HG02678 (cell line): ENCODE measurements around the gene SLC35B1.

Experiments used
- ATAC-seq: cut with Tn5 transposase; IDR thresholded peaks from one replicate; pipeline ENCODE4 v1.9.1; 2021; ENCODE audit warnings: mild to moderate bottlenecking, moderate library complexity; ENCODE audit not compliant: unreplicated experiment

The SLC35B1 gene

DNA sequence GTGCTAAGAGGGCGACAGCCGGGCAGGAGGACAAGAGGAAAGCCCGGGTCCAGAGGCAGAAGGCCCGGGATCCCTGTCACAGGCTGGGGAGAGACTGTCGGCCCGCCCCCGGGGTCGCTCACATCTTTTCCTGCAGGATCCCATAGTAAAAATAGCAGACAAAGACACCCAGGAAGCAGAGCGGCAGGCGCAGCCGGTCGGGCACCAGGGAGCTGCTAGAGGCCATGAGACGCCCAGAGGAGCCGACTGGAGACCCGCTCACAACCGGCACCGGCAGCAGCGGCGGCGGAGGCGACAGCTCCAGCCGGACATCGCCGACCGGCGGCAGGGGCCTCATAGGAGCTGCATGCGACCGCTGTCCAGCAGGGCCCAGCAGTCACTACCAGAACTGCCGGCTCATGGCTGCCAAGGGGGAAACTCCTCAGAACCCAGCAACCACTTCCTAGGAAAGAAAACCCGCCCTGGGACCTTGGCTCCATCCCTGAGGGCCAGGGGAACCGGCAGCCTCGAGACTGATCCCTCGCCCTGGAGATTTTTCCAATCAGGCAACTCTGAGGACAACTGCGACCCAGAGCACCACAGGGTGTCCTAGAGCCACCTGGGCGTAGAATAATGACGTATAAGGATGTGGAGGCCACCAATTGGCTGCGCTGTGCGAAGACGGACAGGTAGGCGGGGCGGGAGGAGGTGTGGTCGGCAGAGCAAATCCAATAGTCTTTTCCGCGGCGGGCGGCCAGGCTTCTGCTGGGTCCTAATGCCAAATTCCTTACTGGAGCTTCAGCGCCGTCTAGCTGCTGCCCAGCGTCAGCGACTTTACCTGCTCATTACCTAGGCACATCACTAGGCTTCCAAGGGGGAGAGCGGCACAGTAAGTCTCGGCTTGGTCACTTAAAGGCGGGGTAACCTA is at the start of gene SLC35B1:
Gene SLC35B1, minus strand, starts transcription at position 357 of the 907 bp plus-strand sequence. Its CDS starts 131 bp downstream, at position 226.
- peak; percentile 96 for ATAC-seq

DNA sequence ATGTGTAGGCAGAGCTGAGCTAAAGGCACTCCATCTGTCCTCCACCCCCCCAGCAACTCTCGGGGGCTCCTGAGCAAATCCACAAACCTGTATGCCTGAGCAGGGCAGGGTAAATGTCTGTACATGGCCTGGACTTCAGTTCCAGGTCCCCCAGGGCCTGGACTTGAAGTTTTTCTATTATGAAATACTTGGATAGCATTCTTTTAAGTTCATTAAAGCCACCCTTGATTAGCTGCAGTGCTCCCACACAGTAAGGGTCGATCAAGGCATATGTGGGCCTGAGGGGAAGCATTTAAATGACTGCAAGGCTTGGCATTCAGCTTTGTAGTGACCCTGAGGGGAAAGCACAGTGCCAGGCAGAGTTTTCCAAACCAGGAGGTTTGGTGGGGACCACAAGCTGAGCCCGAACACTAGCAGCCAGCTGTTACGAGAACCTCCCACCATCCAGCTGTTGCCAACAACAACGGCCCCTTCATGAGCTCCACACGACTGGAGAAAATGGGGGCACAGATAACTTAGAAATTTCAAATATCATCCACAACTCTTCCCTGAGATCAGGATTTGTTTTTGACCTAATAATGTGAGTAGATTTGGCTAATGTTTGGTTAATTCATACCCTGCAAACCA is 49.5 kb upstream of the SLC35B1 start:
- ATAC-seq: no peak

DNA sequence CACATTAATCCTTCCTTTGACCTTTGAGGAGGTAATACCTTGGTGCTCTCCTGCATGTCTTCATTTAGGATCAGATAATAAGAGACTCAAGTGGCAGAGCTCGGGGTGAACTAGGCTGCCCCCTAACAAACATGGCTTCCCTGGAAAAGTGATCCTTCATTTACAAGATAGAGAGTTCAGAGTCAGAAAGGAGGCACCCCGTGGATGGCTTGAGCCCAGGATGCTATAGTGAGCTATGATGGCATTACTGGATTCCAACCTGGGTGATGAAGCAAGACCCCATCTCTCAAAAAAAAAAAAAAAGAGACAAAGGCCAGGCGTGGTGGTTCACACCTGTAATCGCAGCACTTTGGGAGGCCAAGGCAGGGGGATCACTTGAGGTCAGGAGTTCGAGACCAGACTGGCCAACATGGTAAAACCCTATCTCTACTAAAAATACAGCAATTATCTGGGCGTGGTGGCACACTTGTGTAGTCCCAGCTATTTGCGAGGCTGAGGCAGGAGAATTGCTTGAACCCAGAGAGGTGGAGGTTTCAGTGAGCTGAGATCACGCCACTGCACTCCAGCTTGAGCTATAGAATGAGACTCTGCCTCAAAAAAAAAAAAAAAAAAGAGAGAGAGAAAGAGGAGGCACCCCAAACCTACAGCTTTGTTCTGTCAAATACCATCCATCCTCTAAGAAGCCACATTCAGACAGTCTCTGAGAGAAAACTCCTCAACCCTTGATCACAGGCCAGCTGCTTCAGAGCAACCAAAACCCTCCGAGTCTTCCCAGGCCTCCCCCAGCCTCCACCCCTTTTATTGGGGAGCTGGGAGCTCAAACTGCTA is 48.8 kb upstream of the SLC35B1 start:
- no peak for ATAC-seq

GRCh38 chr17:49755663-49756283 is 48.0 kb upstream of the SLC35B1 start:
- no peak for ATAC-seq

DNA sequence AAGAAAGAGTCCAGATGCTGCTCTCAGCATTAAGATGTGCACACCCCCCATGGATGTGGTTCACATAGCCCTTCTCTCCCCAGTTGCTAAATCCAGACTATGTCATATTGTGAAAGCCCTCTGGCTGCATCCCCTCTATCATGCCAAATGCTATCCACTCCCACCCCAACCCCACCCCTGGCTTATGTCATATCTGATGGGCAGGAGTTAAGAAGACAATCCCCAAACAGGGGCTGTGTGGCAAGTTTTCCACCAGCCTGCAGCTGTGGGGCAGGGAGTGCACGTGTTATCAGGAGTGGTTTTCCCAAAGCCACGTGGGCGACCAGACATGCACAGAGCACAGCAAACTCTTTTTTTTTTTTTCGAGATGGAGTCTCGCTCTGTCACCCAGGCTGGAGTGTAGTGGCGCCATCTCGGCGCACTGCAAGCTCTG is 46.2 kb upstream of the SLC35B1 start:
- ATAC-seq: no peak

GRCh38 chr17:49752508-49752907 is 44.7 kb upstream of the SLC35B1 start:
- no peak for ATAC-seq

GRCh38 chr17:49749730-49750129 is 42.0 kb upstream of the SLC35B1 start:
- ATAC-seq: no peak

DNA sequence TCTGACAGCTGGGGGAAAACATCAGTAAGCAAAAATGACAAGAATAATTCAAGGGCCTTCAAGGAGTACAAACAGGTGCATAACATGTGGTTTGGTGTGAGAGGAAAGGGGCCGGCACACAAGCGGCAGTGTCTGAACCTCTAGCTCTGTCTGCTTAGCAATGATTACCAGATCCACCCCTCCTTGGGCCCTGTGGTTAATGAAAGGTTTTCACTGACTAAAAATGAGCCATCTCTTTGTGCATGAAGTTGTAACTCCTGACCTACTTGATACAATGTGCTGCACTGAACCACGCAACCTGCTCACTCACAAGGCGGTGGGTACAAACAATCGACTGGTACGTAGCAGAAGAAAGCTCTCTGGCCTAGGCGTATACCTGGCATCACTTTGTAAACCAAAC is 41.0 kb upstream of the SLC35B1 start:
- ATAC-seq: peak; percentile 78

DNA sequence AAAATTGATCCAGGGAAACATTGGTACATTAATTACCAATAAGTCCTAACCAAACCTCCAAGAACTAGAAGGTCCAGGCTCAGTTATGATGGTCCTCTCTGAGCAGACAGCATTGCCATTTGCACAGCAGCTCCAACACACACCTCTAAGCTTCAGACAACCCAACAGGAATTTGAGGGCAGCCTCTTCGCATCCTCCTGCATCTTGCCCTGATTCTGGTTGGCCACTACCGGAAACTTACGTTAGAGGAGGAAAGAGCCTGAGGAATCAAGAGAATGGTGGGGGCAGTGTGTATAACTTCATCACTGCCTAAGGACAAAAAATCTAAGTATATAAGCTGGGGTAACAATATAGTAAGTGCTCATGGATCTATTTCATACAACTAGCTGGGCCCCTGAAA is 40.5 kb upstream of the SLC35B1 start:
- no peak for ATAC-seq

DNA sequence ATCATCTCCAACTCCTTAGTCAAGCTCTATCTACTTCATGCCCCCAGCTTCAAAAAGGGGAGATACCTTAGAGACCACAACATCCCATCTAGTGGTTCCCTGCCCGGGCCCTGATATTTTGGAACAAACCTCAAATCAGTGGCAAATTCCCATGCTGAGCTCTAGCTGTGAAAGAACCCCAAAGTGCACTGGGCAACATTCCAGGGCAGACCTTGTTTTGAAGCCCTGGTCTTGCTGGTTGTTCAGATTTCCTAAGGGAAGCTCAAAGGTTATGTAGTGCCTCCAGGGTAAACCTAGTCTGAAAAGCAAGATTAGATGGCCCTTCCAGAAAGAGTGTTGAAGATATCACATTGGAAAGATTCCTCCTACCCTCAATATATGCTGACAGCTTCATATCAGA is 39.9 kb upstream of the SLC35B1 start:
- no peak for ATAC-seq

GRCh38 chr17:49746791-49747490 is 39.2 kb upstream of the SLC35B1 start:
- ATAC-seq: peak; percentile 65

DNA sequence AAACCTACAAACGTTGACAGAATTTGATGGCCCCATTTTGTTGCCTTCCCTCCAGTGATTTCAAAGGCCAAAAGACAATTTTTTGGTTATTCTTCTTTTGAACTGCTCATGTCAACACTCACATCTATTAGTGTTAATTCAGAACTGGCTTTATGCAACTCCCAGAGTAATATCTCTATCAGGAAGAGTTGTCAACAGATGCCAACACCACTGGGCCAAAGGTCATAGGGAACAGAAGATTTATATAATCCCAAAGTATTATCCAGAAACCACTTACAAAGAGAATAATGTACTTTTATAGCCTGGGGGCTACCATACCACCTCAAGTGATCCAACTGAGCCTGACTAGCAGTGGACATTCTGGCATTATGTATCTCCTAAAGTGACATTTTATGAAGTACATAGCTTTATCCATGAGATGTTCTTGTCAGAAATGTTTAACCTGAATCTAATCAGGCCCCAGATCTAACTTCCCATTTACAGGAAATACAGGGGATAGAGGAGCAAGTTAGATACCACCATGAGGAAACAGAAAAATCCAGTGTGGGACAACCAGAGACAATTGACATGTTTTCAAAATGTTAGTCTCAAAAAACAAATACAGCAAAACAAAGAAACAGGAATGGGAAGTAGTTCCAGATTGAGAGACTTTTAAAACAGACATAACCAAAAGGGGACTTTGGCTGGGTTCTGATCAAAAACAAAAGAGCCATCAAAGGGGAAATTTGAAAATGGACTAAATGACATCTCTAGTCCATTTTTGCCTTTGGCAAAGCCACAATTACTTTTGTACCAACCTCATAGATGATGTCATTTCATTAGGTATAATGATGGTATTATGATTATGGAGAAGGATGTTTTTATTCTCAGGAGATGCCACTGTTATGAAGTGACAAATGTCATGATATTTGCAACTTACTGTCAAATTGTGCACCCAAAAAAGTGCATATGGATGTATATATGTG is 37.7 kb upstream of the SLC35B1 start:
- ATAC-seq: no peak

DNA sequence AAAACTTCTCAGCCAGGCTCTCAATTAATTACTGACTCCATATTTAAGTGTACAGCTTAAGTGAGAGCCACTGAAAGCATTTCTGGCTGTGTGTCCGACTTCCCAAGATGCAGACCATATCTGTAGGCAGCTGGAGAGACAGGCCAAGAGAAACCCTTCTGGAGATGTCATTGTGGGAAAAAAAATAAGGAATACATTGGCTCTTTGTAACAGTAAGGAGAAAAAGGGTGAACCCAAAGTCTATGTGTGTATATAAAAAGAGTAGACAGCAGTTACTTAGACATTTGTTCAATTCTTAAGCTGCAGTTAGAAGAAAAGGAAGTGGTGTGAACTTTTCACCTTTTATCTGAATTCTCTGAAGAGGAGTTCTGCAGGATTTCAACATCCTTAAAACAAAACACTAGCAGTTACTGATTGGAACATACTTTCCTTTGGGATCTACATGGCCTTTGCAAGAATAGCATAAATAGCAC is 34.4 kb upstream of the SLC35B1 start:
- ATAC-seq: no peak

DNA sequence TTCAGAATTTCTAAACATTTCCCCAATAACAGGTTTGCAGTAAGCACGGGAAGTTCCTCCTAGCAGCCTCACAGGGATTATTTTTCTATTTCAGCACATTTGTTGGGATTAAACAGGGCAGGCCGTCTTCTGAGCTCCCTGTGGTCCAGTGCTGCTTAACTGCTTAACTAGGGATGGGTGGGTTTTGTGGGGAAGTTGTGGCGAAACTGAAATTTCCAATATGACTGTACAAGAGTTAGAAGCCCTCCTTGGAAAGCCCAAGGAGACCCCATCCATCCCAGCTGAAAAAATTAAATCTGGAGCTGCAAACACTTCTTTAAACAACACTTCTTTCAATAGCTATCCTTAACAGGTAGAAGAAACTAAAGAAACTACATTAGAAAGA is 33.9 kb upstream of the SLC35B1 start:
- no peak for ATAC-seq

DNA sequence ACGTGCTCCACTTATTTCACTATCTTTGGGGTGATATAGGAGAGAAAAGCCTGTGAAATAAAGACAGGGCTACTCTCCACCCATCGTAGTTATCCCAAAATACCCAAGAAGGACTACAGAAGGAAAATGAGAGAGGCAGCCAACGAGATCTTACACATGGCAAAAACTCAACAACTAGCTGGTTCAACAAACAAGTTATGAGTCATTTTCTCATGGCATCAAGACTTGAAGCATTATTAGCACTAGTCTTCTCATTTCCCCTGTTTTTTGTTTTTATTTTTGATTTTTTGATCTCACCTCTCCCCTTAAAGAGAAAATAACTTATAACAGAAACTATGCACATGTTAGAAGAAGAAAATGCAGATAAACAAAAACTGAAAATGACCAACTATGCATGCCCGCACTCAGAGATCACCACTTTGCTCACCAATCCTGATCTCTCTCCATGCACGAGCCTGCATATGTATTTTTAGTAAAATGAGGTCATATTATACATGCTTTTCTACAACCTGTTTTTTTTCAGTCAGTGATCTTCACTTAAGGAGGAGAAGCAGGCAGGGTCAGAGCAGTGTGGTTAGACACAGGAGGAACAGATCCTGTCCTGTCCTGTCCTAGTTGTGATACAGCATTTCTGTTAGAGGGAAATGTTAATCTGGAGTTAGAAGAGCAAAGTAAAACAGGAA is 33.4 kb upstream of the SLC35B1 start:
- ATAC-seq: peak; percentile 46

DNA sequence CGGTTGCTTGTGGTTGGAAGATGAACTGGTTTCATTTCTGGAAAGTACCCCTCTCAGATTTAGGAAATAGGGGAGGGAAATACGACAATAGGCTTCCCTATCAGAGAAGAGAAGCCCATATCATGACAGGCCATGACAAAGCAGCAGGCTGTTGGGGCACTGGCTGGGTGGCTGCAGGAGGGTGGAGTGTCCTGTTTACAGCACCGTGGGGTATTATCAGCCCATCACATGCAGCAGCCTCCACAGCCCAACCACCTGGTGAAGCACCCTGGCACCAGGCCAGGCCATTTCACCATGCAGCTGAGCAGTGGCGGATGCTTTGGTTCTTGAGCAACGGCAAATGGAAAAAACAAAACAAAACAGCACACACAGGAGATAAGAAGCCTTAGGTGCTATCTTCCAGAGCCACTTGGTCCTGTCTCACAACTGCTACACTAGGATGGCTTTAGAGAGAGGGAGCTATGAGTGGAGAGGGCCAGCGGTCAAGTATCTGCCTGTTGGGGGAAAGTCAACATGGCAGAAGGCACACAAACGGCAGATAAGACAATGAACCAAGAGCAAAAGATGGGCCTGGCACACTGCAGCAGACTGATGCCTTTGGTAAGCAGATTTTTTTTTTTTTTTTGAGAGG is 32.0 kb upstream of the SLC35B1 start:
- peak; percentile 67 for ATAC-seq

DNA sequence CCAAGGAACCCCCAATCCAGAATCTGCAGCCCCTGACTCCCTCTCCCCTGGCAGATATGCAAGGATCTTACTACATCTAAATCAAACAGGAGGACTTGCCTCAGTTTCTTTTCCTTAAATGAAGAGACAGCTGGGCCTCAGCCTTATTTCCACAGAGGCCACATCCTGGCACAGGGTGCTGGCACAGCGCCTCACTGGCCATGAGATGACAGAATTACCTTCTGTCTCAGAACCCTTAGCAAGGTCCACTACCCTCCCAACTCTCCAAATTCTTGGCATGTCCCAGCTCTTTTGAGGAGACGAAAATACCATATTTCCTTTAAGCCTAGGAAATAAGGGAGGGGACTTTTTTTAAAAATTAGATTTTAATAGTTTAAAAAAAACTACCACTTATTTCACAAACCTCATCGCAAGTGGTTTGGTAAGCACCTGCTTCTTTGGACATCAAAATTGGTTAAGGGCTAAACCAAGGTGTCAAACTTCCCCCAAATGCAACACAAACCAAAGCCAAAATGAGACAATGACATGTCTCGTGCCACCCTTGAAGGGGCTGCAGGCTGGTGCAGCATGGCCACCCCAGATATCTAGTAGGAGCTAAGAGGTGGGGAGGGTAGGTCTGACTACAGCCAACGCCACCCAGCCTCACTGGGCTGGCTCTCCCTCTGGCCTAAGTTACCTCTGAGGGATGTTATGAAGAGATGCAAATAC is 30.8 kb upstream of the SLC35B1 start:
- ATAC-seq: no peak
